GM18870 (cell line): ENCODE data around the gene PTGES.

Experiments
- ATAC-seq: cut with Tn5 transposase; IDR thresholded peaks from one replicate; pipeline ENCODE4 v1.9.1; 2021; ENCODE audit warnings: moderate library complexity; ENCODE audit not compliant: unreplicated experiment

PTGES gene

DNA sequence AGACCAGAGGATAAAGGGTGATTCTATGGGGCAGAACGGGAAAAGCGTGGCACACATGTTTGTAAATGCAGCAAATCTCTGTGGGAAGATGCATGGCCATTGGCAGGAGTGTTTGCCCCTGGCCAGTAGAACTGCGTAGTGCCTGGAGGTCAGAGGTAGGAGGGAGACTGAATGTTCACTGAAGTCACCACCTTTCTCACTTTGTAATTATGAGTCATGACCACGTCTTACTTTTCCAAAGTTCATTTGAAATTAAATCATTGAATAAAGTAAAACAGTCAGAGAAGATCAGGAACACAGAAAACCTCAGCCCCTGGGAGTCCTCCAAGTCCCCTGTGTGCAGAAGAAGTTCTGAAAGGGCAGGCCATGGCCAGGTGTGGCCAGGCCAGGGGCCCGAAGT, 4.6 kb downstream of the PTGES start:
- no peak for ATAC-seq

DNA sequence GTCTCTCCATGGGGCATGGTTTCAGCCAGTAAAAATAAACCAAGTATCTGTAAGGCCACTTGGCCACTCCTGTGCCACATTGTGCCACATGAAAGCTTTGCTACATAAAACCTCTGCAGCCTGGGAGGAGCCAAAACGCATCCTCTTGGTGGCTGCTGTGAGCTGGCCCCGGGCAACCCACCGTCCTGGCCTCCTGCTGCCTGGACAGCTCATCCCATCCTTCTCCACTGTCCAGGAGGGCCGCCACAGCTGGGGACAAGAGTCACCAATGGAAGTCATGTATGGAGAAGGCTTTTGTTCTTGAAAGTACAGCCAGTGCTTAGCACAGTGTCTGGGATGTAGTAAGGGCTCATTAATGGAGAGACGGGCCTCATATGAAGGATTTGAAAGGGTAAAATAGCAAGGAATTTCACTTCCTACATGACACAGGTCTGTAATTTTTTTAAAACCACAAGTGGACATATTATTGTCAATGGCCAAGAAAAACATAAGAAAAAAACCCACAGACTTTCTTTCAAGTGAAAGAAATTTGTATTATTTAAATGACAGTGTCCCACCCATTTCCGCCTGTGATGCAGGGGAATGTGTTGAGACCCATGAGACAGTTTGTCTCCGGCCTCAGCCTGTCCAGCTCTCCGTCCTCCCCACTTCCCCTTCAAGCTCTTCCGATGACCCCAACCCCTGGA, 6.6 kb downstream of the PTGES start:
- no peak for ATAC-seq

DNA sequence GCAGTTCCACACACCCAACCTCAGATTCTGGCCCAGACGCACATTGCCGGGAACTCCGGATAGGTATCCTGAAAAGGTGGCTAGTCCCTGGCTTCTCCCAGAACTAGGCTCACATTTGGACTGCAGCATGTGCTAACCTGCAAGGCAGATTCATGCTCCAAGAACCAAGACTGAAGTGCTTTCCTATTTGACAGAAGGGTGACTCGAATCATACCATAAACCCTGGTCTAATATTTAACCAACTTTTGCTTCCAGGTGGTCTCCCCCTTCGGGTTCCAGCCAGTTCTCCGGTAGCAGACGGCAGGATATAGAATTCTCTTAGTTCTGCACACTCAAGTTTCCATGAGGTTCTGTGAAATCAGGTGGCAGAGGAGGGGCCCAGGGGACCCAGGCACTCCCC, 7.6 kb downstream of the PTGES start:
- ATAC-seq = no peak

DNA sequence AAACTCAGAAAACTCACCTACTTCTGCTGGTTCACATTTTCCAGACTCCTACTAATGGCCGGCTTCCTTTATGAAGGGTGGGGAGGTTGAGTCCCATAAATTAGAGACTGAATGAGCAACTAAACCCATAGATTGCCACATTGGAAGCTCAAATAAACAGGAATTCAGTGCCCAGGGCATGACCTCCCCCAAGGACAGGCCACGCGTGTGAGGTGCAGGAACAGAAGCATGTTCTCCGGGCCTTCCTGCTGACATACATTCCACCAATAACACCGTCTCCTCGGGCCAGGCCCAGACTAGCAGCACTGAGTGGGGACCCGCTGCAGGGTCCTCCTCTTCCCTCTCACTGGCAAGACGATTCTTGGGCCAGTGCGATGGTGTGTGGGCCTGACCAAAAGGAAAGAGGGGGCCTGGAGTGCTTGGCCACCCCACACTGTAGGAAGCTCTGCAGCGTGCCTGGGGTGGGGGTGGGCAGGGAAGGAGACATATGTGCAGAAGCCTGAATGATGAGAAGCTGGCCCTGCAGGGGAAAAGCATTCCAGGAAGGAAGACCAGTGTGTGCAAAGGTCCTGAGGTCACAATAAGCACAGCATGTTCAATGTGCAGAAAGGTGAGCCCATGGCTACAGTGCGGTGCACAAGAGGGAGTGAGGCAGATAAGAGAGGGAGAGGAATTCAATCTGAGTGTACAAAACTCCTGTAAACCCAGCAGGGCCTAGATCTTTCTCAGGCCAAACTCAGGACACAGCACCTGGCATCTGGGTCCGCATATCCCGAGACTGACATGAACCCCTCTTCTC, 12.0 kb downstream of the PTGES start:
- no peak for ATAC-seq

- no peak for ATAC-seq
These were observed 12.7 kb downstream of the PTGES start for GRCh38 chr9:129740174-129740573.

DNA sequence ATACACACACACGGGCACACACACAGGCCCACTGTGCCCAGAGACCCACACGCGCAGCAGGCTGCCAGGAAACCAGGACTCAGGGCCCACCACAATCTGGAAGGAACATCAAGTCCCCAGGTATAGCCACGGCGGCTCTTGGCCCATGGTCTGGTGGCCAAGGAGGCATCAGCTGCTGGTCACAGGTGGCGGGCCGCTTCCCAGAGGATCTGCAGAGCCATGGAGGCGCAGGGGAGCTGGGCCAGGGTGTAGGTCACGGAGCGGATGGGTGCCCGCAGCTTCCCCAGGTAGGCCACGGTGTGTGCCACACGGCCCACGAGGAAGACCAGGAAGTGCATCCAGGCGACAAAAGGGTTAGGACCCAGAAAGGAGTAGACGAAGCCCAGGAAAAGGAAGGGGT, 13.4 kb downstream of the PTGES start:
- no peak for ATAC-seq

- no peak for ATAC-seq
These were observed 15.2 kb downstream of the PTGES start for GRCh38 chr9:129737479-129738274.

DNA sequence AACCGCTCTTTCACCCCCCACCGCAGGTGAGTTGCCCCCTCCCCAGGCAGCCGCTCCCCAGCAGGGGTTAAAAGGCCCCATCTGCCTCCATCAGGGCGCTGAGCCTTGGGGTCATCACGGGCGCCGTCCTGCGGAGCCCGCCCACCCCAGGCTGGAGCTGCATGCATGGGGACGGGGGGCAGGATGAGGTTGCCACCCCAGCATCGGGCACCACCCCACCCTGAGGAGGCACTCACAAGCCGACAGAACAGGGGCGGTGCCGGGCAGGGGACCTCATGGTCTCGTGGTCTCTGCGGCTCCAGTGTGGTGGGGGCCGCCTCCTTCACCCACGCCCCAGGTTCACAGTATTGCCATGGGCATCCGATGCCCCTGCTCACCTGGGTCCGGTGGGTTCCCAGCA, 16.5 kb downstream of the PTGES start:
- ATAC-seq = no peak

- ATAC-seq = no peak
These were observed 17.3 kb downstream of the PTGES start for GRCh38 chr9:129735546-129735945.

DNA sequence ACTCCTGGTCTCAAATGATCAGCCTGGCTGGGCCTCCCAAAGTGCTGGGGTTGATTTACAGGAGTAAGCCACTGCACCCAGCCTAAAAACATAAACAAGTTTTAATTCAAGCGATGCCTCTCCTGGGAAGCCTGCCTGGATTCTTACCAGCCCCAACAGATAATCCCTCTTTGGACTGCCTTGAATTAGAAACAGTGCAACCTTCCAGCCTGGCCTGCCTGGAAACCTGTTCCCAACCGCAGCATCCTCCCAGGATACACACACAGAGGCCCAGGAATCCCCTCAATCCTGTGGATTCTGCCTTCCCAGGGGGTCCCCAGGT, 19.2 kb downstream of the PTGES start:
- ATAC-seq = no peak

GRCh38 chr9:129732946-129733631, 19.8 kb downstream of the PTGES start:
- ATAC-seq = no peak

GRCh38 chr9:129732100-129732499, 20.7 kb downstream of the PTGES start:
- no peak for ATAC-seq

GRCh38 chr9:129731477-129732085, 21.3 kb downstream of the PTGES start:
- ATAC-seq = no peak

DNA sequence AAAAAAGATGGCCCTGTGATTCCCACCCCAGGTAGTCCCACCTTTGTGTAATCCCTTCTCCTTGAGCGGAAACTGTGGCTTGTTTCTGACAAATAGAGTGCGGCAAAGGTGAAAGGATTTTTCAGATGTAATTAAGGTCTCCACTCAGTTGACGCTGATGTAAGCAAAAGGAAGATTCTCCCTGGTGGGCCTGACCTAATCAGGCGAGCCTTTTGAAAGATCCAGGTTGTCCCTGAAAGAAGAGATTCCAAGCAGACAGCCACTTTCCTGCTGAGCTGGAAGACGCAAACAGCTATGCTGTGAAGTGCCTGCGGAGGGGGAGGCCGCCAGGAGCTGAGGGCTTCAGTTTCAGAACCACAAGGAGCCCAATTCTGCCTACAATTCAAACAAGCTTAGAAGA, 24.1 kb downstream of the PTGES start:
- no peak for ATAC-seq

- no peak for ATAC-seq
These were observed 26.3 kb downstream of the PTGES start for GRCh38 chr9:129726322-129727160.

DNA sequence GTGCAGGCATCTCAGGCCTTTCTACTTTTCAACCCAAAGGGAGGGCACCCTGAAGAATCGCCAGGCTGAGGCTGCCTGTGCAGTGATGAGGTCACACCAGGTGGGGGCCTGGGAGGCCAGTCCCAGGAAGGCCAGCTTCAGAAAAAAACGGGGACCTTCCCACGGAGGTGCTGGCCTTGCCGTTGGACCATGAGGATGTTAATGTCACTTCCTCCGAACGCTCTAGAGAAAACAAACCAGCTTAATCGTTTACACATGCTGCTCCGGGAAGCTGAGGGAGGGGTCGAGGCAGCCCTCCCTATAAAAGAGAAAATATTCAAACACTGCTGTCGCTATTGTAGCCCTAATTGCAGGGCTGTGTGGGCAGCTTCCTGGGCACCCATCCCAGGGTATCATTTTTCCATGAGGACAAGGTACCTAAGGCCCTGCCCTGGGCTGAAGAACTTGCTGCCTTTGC, 27.0 kb downstream of the PTGES start:
- ATAC-seq = no peak

GRCh38 chr9:129724456-129725190, 28.2 kb downstream of the PTGES start:
- no peak for ATAC-seq

DNA sequence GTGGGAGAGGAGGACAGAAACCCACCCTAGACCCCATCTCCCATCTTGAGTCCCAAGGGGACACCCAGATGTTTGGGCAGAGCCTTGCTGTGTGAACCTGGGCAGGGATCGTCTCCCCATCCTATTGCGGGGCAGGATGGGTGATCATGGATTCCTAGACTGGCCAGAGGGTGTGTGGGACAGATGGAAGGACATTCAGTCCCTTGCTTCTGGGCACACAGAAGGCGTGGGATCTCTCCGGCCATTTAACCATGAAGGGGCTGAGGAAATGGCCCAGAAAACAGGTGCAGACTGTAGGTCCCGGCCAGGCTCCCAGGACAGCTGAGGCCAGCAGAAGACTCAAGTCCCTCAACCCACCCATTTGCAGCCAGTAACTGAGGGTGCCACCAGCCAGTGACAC, 29.9 kb downstream of the PTGES start:
- ATAC-seq = no peak

- no peak for ATAC-seq
These were observed 31.8 kb downstream of the PTGES start for GRCh38 chr9:129720865-129721545.
